Neural progenitor cell (in vitro differentiated cells): Measurements from ENCODE around the gene MOAP1. TPM values are rescaled to one million over a fixed set of nuclear protein-coding genes. Genes with fewer than 3 reads are reported as not detected.

Experiments
- DNase-seq: peaks from one replicate; pipeline ENCODE4 v3.0.0-alpha.2; 2016; ENCODE audit warnings: low spot score
- H2AFZ ChIP-seq: fragments of 200-600 bp; sonication (generic); replicated peaks from 2 replicates; pipeline ENCODE4 v1.6.1; 2016; ENCODE audit warnings: antibody characterized with exemption
- H3F3A ChIP-seq: fragments of 200-600 bp; sonication (generic); 2 replicates; pipeline ENCODE4 v1.6.1; 2016; ENCODE audit warnings: antibody characterized with exemption, low read depth
- H3K27ac ChIP-seq: fragments of 200-600 bp; sonication (generic); 2 replicates; pipeline ENCODE4 v1.5.1; 2016; ENCODE audit warnings: mild to moderate bottlenecking
- H3K27me3 ChIP-seq: fragments of 200-600 bp; sonication (generic); 2 replicates; pipeline ENCODE4 v1.6.1; 2016; ENCODE audit warnings: mild to moderate bottlenecking, moderate library complexity
- H3K36me3 ChIP-seq: fragments of 200-600 bp; sonication (generic); 2 replicates; pipeline ENCODE4 v1.5.1; 2016
- H3K4me1 ChIP-seq: fragments of 200-600 bp; sonication (generic); 2 replicates; pipeline ENCODE4 v1.6.1; 2016; ENCODE audit warnings: mixed run types
- H3K4me2 ChIP-seq: fragments of 200-600 bp; sonication (generic); 2 replicates; pipeline ENCODE4 v1.6.1; 2016
- H3K4me3 ChIP-seq: fragments of 200-600 bp; sonication (generic); 2 replicates; pipeline ENCODE4 v1.5.1; 2016
- H3K79me2 ChIP-seq: fragments of 200-600 bp; sonication (generic); 2 replicates; pipeline ENCODE4 v1.6.1; 2016; ENCODE audit warnings: low read depth
- H3K9ac ChIP-seq: fragments of 200-600 bp; sonication (generic); 2 replicates; pipeline ENCODE4 v1.6.1; 2016
- H3K9me3 ChIP-seq: fragments of 200-600 bp; sonication (generic); 2 replicates; pipeline ENCODE4 v1.5.1; 2016; ENCODE audit warnings: low read depth
- H4K20me1 ChIP-seq: fragments of 200-600 bp; sonication (generic); 2 replicates; pipeline ENCODE4 v1.6.1; 2016; ENCODE audit warnings: low read depth
- H3K27ac Mint-ChIP-seq: 3 replicates; pipeline ENCODE4 v1.8.0; 2021; ENCODE audit warnings: mixed read lengths
- H3K27me3 Mint-ChIP-seq: 2 replicates; pipeline ENCODE4 v1.8.0; 2022; ENCODE audit warnings: low read depth, mild to moderate bottlenecking, inconsistent platforms, moderate library complexity, mixed read lengths; ENCODE audit not compliant: insufficient read depth
- H3K36me3 Mint-ChIP-seq: 3 replicates; pipeline ENCODE4 v1.8.0; 2021; ENCODE audit warnings: mixed read lengths
- H3K4me1 Mint-ChIP-seq: 3 replicates; pipeline ENCODE4 v1.8.0; 2021; ENCODE audit warnings: mixed read lengths
- H3K4me3 Mint-ChIP-seq: 3 replicates; pipeline ENCODE4 v1.8.0; 2021; ENCODE audit warnings: mild to moderate bottlenecking, moderate library complexity, mixed read lengths
- H3K9me3 Mint-ChIP-seq: 3 replicates; pipeline ENCODE4 v1.8.0; 2020; ENCODE audit warnings: mixed read lengths
- EZH2 ChIP-seq: fragments of 200-600 bp; sonication (generic); IDR thresholded peaks from 2 replicates; pipeline ENCODE4 v1.6.1; 2017; ENCODE audit warnings: antibody characterized with exemption, mild to moderate bottlenecking, moderate library complexity
- EZH2phosphoT487 ChIP-seq: fragments of 200-600 bp; sonication (generic); IDR thresholded peaks from 2 replicates; pipeline ENCODE4 v1.6.1; 2017; ENCODE audit warnings: antibody characterized with exemption
- total RNA-seq: library from RNA; depleted of rRNA; stranded (reverse); fragments of >200 nt; gene quantifications from 2 replicates; pipeline ENCODE4 v1.2.3, GENCODE V29; 2015; ENCODE audit warnings: low replicate concordance
- TF ChIP-seq, protein P1 (sequence below): fragments of 200-600 bp; sonication (generic); IDR thresholded peaks from 2 replicates; pipeline ENCODE4 v1.5.1; 2017; ENCODE audit warnings: antibody characterized with exemption, mild to moderate bottlenecking

The MOAP1 gene
- total RNA-seq, 1 donor from 2014 or later = 34.6 TPM

DNA sequence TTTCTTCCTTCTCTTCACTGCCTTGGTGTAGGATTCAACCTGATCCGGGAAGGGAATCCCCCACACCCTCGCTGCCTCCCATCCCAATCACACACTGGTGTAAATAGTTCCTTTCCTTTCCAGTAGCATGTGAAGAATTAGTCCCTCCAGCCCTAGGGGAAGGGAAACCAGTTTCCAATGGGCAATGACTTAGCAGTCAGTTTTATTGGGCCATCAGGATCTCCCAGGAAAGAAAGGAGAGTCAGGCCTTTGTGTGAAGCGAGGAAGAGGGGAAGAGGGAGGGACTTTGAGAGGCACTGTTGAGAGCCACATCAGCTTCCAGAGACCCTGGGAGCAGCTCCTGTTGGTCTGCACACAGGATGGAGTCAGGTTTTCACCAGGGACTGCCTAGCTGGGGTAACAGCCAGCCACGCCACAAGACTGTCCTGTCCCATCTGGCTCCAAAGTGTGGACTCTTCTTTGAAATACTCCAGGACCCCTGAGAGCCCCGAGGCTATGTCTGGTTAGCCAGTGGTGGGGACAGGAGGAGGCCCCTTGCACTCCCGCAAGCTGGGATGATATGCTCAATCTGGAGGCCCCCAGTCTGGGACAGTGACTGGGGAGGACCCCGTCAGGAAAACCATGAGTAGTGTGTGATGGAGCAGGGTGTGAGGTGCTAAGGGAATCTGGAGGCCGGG lies 27.9 kb downstream of the MOAP1 start:
- DNase-seq = peak; percentile 14
- H3K4me1 ChIP-seq = no peaks in the 10 kb centered on the region
- Mint-ChIP-seq H3K9me3 (no peaks in the 10 kb centered on the region), H3K27me3 (no peaks in the 10 kb centered on the region), H3K36me3 (no peaks in the 10 kb centered on the region), H3K4me3 (no peak overlapping the region), H3K27ac (peak overlapping the region; percentile 16), H3K4me1 (no peaks in the 10 kb centered on the region)
- no peaks in the 10 kb centered on the region for H3K36me3 ChIP-seq
- peaks cover 12% of the 10 kb centered on the region for H3F3A ChIP-seq
- H3K27me3 ChIP-seq = no peaks in the 10 kb centered on the region
- no peaks in the 10 kb centered on the region for H3K79me2 ChIP-seq
- TF ChIP-seq, protein P1, sequence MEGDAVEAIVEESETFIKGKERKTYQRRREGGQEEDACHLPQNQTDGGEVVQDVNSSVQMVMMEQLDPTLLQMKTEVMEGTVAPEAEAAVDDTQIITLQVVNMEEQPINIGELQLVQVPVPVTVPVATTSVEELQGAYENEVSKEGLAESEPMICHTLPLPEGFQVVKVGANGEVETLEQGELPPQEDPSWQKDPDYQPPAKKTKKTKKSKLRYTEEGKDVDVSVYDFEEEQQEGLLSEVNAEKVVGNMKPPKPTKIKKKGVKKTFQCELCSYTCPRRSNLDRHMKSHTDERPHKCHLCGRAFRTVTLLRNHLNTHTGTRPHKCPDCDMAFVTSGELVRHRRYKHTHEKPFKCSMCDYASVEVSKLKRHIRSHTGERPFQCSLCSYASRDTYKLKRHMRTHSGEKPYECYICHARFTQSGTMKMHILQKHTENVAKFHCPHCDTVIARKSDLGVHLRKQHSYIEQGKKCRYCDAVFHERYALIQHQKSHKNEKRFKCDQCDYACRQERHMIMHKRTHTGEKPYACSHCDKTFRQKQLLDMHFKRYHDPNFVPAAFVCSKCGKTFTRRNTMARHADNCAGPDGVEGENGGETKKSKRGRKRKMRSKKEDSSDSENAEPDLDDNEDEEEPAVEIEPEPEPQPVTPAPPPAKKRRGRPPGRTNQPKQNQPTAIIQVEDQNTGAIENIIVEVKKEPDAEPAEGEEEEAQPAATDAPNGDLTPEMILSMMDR = no peak
- TF ChIP-seq EZH2phosphoT487 = no peak
- TF ChIP-seq EZH2 = no peak
- H3K9me3 ChIP-seq = no peaks in the 10 kb centered on the region
- no peak overlapping the region for H3K4me3 ChIP-seq
- no peak overlapping the region for H3K4me2 ChIP-seq
- H3K9ac ChIP-seq = no peak overlapping the region
- no peak overlapping the region for H3K27ac ChIP-seq
- no peaks in the 10 kb centered on the region for H4K20me1 ChIP-seq
- peak overlapping the region; percentile 85 for H2AFZ ChIP-seq

DNA sequence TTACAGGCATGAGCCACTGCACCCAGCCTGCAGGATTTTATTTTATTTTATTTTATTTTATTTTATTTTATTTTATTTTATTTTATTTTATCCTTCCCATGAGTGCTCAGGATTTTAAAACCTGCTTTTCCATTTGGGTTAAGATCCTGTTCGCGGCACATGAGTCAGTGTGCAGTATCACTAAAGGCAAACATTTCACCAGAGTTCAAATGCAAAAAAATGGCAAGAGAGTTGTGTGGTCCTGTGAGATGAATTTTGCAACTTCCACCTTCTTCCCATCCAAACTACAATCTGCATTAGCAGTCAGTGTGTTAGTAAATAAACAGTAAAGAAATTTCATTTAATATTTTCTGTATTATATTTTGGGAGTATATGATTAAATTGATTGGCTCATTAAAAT lies 29.0 kb downstream of the MOAP1 start:
- Mint-ChIP-seq H3K4me3 (no peak overlapping the region), H3K27ac (no peak overlapping the region), H3K36me3 (no peaks in the 10 kb centered on the region), H3K9me3 (no peaks in the 10 kb centered on the region), H3K27me3 (no peaks in the 10 kb centered on the region), H3K4me1 (peaks cover 9% of the 10 kb centered on the region)
- Histone ChIP-seq H3K79me2 (no peaks in the 10 kb centered on the region), H3K9me3 (no peaks in the 10 kb centered on the region), H3K9ac (no peak overlapping the region), H3F3A (peaks cover 12% of the 10 kb centered on the region), H3K4me1 (peaks cover 2% of the 10 kb centered on the region), H3K4me3 (no peak overlapping the region), H3K27me3 (no peaks in the 10 kb centered on the region), H2AFZ (no peak overlapping the region), H3K27ac (no peak overlapping the region), H4K20me1 (no peaks in the 10 kb centered on the region), H3K36me3 (no peaks in the 10 kb centered on the region), H3K4me2 (no peak overlapping the region)
- TF ChIP-seq, protein P1 = no peak
- no peak for TF ChIP-seq EZH2
- TF ChIP-seq EZH2phosphoT487 = no peak
- DNase-seq = no peak

DNA sequence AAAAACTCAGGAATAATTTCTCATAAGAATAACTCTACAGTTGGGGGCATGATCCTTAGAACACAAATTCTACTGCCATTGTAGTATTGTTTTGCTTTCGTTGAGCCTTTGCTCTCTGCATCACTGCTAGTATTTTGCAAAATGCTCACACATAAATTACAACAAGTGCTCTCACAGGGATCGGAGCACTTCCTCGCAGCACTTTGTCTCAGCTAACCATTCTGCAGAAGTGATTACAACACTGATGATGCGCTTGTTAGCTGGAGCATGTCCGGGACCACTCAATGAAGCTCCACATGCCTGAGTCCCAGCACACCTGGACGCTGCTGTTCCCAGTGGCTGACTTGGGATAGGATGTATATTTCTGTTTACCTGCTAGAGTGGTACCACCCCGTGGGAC lies 31.6 kb downstream of the MOAP1 start:
- H3K27me3 Mint-ChIP-seq = no peaks in the 10 kb centered on the region
- H3K79me2 ChIP-seq = no peaks in the 10 kb centered on the region
- H3K9me3 Mint-ChIP-seq = no peaks in the 10 kb centered on the region

More for the DNA sequence above, 31.6 kb downstream of the MOAP1 start:
- no peak overlapping the region for H2AFZ ChIP-seq
- peaks cover 7% of the 10 kb centered on the region for H3F3A ChIP-seq
- H3K4me2 ChIP-seq = no peak overlapping the region
- no peak overlapping the region for H3K9ac ChIP-seq
- H3K4me3 ChIP-seq = no peak overlapping the region
- Mint-ChIP-seq H3K4me1 (peaks cover 21% of the 10 kb centered on the region), H3K27ac (no peak overlapping the region), H3K36me3 (no peaks in the 10 kb centered on the region), H3K4me3 (no peak overlapping the region)
- H4K20me1 ChIP-seq = no peaks in the 10 kb centered on the region
- TF ChIP-seq EZH2phosphoT487 (no peak), EZH2 (no peak)
- TF ChIP-seq, protein P1 = no peak
- H3K27ac ChIP-seq = no peak overlapping the region
- no peaks in the 10 kb centered on the region for H3K36me3 ChIP-seq
- peaks cover 18% of the 10 kb centered on the region for H3K4me1 ChIP-seq
- H3K27me3 ChIP-seq = no peaks in the 10 kb centered on the region
- H3K9me3 ChIP-seq = no peaks in the 10 kb centered on the region
- no peak for DNase-seq
